ENCODE results near the gene TNPO3.

Gene TNPO3

GRCh38 chr7:128937271-128937646, 117.7 kb downstream of the TNPO3 start:
- no peak for DNase-seq

GRCh38 chr7:128936798-128937197, 118.1 kb downstream of the TNPO3 start:
- DNase-seq, result no peak

GRCh38 chr7:128935342-128935730, 119.6 kb downstream of the TNPO3 start:
- DNase-seq, result no peak

- no peak for DNase-seq
These were observed 120.3 kb downstream of the TNPO3 start for GRCh38 chr7:128934361-128935341.

GRCh38 chr7:128933180-128933891, 121.6 kb downstream of the TNPO3 start:
- peak; percentile 35 to 40 for DNase-seq

GRCh38 chr7:128932862-128933179, 122.1 kb downstream of the TNPO3 start:
- no peak for DNase-seq

- DNase-seq, result no peak
These were observed 122.7 kb downstream of the TNPO3 start for GRCh38 chr7:128931965-128932861.

- no peak for DNase-seq
These were observed 123.6 kb downstream of the TNPO3 start for GRCh38 chr7:128931190-128931798.

GRCh38 chr7:128928882-128929788, 125.8 kb downstream of the TNPO3 start:
- no peak for DNase-seq

- no peak for DNase-seq
These were observed 126.6 kb downstream of the TNPO3 start for GRCh38 chr7:128928159-128928813.

GRCh38 chr7:128924707-128925588, 130.0 kb downstream of the TNPO3 start:
- no peak for DNase-seq

- DNase-seq, result no peak
These were observed 131.5 kb downstream of the TNPO3 start for GRCh38 chr7:128923411-128923800.

- no peak for DNase-seq
These were observed 132.2 kb downstream of the TNPO3 start for GRCh38 chr7:128922496-128923410.

- no peak for DNase-seq
These were observed 133.0 kb downstream of the TNPO3 start for GRCh38 chr7:128921866-128922440.

GRCh38 chr7:128920913-128921582, 133.9 kb downstream of the TNPO3 start:
- DNase-seq, result no peak

GRCh38 chr7:128919881-128920799, 134.8 kb downstream of the TNPO3 start:
- DNase-seq, result no peak

- DNase-seq, result no peak
These were observed 135.7 kb downstream of the TNPO3 start for GRCh38 chr7:128919241-128919640.
